DOHH2 (cell line): ENCODE results near the gene NEDD4L.

ENCODE experiments used
- EZH2phosphoT487 ChIP-seq: fragments of 200-600 bp; sonication (generic); IDR thresholded peaks from 2 replicates; pipeline ENCODE4 v1.6.1; 2017; ENCODE audit warnings: borderline replicate concordance, mild to moderate bottlenecking, antibody characterized with exemption, low read length, moderate library complexity, mixed read lengths
- TF ChIP-seq, protein P1 (sequence below): fragments of 200-600 bp; sonication (generic); IDR thresholded peaks from one replicate; pipeline ENCODE4 v1.5.1; 2014; ENCODE audit warnings: antibody characterized with exemption, mild to moderate bottlenecking, low read depth, low read length; ENCODE audit not compliant: poor library complexity, severe bottlenecking

DNA sequence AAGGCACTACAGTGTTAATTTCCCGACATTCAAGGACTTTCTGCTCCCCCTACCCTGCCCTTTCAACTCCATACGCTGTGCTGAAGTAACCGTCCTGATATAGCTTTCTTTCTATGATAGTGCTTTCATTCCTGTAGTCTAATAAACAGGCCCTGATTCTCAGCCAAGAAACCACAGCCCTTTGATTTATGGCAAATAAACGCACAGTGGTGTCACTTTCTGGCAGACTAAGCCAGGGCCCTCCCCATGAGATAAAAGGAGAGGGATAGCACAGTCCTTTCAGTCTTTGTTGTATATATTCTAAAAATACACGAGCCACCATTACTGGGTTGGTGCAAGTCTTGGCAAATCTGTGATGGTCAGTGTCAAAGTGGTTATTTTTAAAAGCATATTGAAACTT is 293.7 kb downstream of the NEDD4L start:
- TF ChIP-seq, protein P1, sequence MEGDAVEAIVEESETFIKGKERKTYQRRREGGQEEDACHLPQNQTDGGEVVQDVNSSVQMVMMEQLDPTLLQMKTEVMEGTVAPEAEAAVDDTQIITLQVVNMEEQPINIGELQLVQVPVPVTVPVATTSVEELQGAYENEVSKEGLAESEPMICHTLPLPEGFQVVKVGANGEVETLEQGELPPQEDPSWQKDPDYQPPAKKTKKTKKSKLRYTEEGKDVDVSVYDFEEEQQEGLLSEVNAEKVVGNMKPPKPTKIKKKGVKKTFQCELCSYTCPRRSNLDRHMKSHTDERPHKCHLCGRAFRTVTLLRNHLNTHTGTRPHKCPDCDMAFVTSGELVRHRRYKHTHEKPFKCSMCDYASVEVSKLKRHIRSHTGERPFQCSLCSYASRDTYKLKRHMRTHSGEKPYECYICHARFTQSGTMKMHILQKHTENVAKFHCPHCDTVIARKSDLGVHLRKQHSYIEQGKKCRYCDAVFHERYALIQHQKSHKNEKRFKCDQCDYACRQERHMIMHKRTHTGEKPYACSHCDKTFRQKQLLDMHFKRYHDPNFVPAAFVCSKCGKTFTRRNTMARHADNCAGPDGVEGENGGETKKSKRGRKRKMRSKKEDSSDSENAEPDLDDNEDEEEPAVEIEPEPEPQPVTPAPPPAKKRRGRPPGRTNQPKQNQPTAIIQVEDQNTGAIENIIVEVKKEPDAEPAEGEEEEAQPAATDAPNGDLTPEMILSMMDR, result no peak
- TF ChIP-seq EZH2phosphoT487, result no peak
